Testis (tissue), 3 donors: ENCODE measurements around the gene FSTL4. TPM values are rescaled to one million over a fixed set of nuclear protein-coding genes. Genes with fewer than 3 reads are reported as not detected.

Source experiments
- DNase-seq: peaks from one replicate; pipeline ENCODE4 v3.0.0-alpha.2; 2019
- H3K27ac ChIP-seq, 2 donors: fragments of 200-600 bp; sonication (generic); one replicate each; pipeline ENCODE4 v1.5.1; 2019
- H3K27me3 ChIP-seq: fragments of 200-600 bp; sonication (generic); one replicate; pipeline ENCODE4 v1.5.1; 2019
- H3K36me3 ChIP-seq: fragments of 200-600 bp; sonication (generic); one replicate; pipeline ENCODE4 v1.5.1; 2017; ENCODE audit warnings: low read depth; ENCODE audit errors: missing control alignments
- H3K4me1 ChIP-seq: fragments of 200-600 bp; sonication (generic); one replicate; pipeline ENCODE4 v1.5.1; 2019
- H3K4me3 ChIP-seq, 2 donors: fragments of 200-600 bp; sonication (generic); one replicate each; pipeline ENCODE4 v1.5.1; 2017 to 2019
- H3K9me3 ChIP-seq: fragments of 200-600 bp; sonication (generic); one replicate; pipeline ENCODE4 v1.5.1; 2017
- POLR2A ChIP-seq: fragments of 450-650 bp; IDR thresholded peaks from one replicate; pipeline ENCODE4 v1.6.1; 2017; ENCODE audit warnings: antibody characterized with exemption, mild to moderate bottlenecking, moderate library complexity
- WGBS, 2 donors: methylation state at CpG; one replicate each; pipeline ENCODE4 v1.1.5; 2018; 5-methylcytosine and 5-hydroxymethylcytosine counted together
- intact Hi-C: fragments of 100-400 bp; cut with DNase I; formaldehyde crosslinking; loops from one replicate; pipeline ENCODE4 v1.15.1; 2023; ENCODE audit warnings: low total_unique reads
- polyA plus RNA-seq: library from polyadenylated mRNA; stranded (reverse); fragments of 350-450 nt; fragmentation: Illumina TruSeq; extraction: RNeasy Lipid Tissue Mini Kit (QIAGEN cat#74804); gene quantifications from one replicate; pipeline ENCODE4 v1.2.3, GENCODE V29; 2014; ENCODE audit warnings: low read depth, low replicate concordance; ENCODE audit not compliant: insufficient read depth
- total RNA-seq, 2 donors: library from RNA; depleted of rRNA; stranded (reverse); fragments of >200 nt; gene quantifications; one replicate each; pipeline ENCODE4 v1.2.3, GENCODE V29; 2016
- TF ChIP-seq, protein P1 (sequence below), 3 experiments: fragments of 450-650 bp in 2 of 3; fragments of 200-600 bp in 1 of 3; sonication (generic) in 1 of 3; IDR thresholded peaks; one replicate each; pipeline ENCODE4 v1.5.1; 2016 to 2019; ENCODE audit warnings: antibody characterized with exemption in 3 of 3, mild to moderate bottlenecking in 2 of 3, moderate library complexity in 1 of 3

FSTL4 gene
- total and polyA plus RNA-seq, 3 donors from 2014 or later, result 7.1 to 8.6 (median 7.4) TPM

DNA sequence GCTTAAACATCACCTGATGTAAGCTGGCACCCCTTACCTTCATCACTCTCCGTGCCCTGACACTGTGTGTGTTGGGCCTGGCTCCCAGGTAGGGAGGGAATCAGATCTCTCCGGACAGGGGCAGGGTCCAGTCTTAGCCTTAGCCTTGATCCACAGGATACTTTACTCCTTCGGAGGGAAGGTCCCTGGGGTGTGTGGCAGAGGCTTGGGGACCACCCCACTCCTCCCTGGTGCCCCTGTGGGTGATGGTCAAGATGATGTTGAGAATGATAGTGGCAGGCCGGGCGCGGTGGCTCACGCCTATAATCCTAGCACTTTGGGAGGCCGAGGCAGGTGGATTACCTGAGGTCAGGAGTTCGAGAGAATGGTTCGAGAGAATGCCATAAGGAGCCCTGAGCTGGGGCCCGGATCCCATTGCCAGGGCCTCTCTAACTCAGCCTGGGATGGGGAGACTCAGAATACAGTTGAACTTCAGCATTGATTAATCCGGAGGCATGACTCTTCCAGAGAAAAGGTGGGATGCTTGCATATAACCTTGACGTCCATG, 291.0 kb downstream of the FSTL4 start:
- H3K27me3 ChIP-seq, result no peaks in the 10 kb centered on the region
- no peaks in the 10 kb centered on the region for H3K36me3 ChIP-seq
- no peaks in the 10 kb centered on the region for H3K4me1 ChIP-seq
- no peak overlapping the region for H3K27ac ChIP-seq
- intact Hi-C loops, result no loop called here
- no peak for DNase-seq
- no peak overlapping the region for H3K4me3 ChIP-seq
- TF ChIP-seq, protein P1, sequence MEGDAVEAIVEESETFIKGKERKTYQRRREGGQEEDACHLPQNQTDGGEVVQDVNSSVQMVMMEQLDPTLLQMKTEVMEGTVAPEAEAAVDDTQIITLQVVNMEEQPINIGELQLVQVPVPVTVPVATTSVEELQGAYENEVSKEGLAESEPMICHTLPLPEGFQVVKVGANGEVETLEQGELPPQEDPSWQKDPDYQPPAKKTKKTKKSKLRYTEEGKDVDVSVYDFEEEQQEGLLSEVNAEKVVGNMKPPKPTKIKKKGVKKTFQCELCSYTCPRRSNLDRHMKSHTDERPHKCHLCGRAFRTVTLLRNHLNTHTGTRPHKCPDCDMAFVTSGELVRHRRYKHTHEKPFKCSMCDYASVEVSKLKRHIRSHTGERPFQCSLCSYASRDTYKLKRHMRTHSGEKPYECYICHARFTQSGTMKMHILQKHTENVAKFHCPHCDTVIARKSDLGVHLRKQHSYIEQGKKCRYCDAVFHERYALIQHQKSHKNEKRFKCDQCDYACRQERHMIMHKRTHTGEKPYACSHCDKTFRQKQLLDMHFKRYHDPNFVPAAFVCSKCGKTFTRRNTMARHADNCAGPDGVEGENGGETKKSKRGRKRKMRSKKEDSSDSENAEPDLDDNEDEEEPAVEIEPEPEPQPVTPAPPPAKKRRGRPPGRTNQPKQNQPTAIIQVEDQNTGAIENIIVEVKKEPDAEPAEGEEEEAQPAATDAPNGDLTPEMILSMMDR (IDR thresholded peaks at IDR 0.05), result no peak
- TF ChIP-seq POLR2A, result no peak
- whole genome bisulfite sequencing, 2 donors, result 89 to 96% methylated on average over 13 of the region's 13 CpGs
- H3K9me3 ChIP-seq, result no peaks in the 10 kb centered on the region

DNA sequence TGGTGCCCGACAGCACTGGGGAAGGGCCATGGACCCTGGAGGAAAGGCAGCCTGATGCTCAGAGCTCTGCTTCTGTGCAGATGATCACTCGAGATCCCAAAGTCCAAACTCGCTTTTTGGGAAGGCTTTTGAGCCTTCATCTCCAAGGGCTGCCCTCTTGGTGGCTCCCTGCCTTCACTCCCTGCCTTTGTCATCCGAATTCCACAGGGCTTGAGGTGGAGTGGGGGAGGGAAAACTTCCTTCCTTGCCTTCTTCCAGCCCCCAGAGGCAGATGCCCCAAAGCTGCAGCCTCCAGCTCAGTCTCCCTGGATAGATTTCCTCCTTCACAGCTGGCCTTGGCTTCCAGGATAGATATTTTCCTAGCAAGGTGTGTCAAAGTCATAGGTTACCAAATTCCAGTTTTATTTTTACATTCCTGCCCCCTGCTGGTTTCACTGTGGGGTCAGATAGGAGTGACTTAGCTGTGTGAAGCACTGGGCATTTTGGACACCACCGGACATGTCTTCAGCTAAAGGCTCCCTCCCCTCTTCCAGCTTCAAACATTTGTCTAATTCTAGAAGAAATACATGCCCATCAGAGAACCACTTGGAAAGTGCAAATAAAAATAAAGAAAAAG, 292.3 kb downstream of the FSTL4 start:
- Histone ChIP-seq H3K36me3 (no peaks in the 10 kb centered on the region), H3K9me3 (no peaks in the 10 kb centered on the region), H3K27me3 (no peaks in the 10 kb centered on the region), H3K4me1 (no peaks in the 10 kb centered on the region), H3K27ac (no peak overlapping the region), H3K4me3 (no peak overlapping the region)
- TF ChIP-seq, protein P1 (IDR thresholded peaks at IDR 0.05), result no peak
- TF ChIP-seq POLR2A, result no peak
- intact Hi-C loops, result no loop called here
- no peak for DNase-seq
- whole genome bisulfite sequencing, 2 donors, result 80 to 85% methylated on average over 5 of the region's 5 CpGs

DNA sequence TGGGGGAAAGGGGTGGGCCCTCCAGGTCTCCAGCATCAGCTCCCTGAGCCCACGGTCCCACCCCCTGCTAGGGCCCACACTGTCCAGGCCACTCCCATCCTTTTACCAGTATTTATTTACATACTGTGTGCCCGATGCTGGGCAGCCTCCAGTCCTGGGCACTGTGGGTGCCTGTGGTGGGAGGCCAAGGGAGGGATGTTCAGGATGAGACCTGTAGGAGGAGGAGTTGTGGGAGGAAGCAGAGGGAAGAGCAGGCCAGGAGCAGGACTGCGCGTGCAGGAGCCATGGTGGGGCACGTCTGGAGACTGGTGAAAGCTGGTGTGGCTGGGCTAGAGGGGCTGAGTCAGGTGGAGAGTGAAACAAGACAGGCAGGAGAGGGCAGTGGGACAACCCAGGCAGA, 293.1 kb downstream of the FSTL4 start:
- no peak for DNase-seq
- WGBS, 2 donors, result 63 to 70% methylated on average over 5 of the region's 5 CpGs
- no peaks in the 10 kb centered on the region for H3K9me3 ChIP-seq
- no peaks in the 10 kb centered on the region for H3K27me3 ChIP-seq
- intact Hi-C loops, result no loop called here
- no peak for TF ChIP-seq POLR2A
- TF ChIP-seq, protein P1 (IDR thresholded peaks at IDR 0.05), result no peak
- no peak overlapping the region for H3K4me3 ChIP-seq
- no peak overlapping the region for H3K27ac ChIP-seq
- H3K36me3 ChIP-seq, result no peaks in the 10 kb centered on the region
- no peaks in the 10 kb centered on the region for H3K4me1 ChIP-seq

DNA sequence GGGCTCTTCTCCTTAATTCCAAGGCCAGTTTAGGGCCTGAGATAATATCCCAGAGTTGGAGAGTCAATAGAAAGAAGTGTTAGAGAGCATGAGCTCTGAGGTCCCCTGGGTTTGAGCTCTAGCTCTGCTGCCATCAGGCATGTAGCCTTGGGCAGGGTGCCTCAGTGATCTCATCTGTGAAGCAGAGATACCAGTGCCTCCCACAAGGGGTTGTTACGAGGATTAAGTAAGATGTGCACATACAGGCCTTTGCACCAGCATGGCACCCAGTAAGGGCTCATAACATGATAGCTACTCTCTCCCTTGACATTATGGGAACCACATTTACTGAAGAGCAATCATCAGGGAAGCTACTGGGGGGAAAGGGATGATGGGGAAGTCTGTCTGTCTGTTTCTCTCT, 294.8 kb downstream of the FSTL4 start:
- intact Hi-C loops, result no loop called here
- DNase-seq, result peak; percentile 53
- no peak overlapping the region for H3K4me3 ChIP-seq
- 20 to 46% methylated on average over 1 of the region's 1 CpG for WGBS, 2 donors
- H3K27ac ChIP-seq, result no peak overlapping the region
- H3K36me3 ChIP-seq, result no peaks in the 10 kb centered on the region
- no peak for TF ChIP-seq POLR2A
- TF ChIP-seq, protein P1 (IDR thresholded peaks at IDR 0.05), result no peak
- no peaks in the 10 kb centered on the region for H3K27me3 ChIP-seq
- no peaks in the 10 kb centered on the region for H3K4me1 ChIP-seq
- H3K9me3 ChIP-seq, result no peaks in the 10 kb centered on the region
